RWPE2 (cell line): ENCODE results near the gene S100A9.
"Not testable (repeated sequence)": the region's sequence is repeated elsewhere in the genome, so short reads cannot be mapped to it uniquely, and the experiment has no call there.

Experiments used
- ATAC-seq: fragments of 200-7000 bp; cut with Tn5 transposase; 3 replicates; pipeline ENCODE4 v1.9.1; 2021; ENCODE audit warnings: low read depth
- DNase-seq: peaks from one replicate; pipeline ENCODE4 v3.0.0-alpha.2; 2020; ENCODE audit warnings: low spot score
- H3K27ac ChIP-seq: fragments of 450-650 bp; 2 replicates; pipeline ENCODE4 v1.5.1; 2017; ENCODE audit warnings: mild to moderate bottlenecking; ENCODE audit not compliant: poor library complexity, severe bottlenecking
- H3K27me3 ChIP-seq: fragments of 250-450 bp; sonication (Bioruptor Pico); 2 replicates; pipeline ENCODE4 v1.5.1; 2021; ENCODE audit warnings: mild to moderate bottlenecking, moderate library complexity; ENCODE audit not compliant: insufficient read depth, poor library complexity, severe bottlenecking
- H3K36me3 ChIP-seq: fragments of 250-450 bp; sonication (Bioruptor Pico); 2 replicates; pipeline ENCODE4 v1.5.1; 2020; ENCODE audit warnings: low read depth, mild to moderate bottlenecking, moderate library complexity
- H3K4me1 ChIP-seq: fragments of 250-450 bp; sonication (Bioruptor Pico); 2 replicates; pipeline ENCODE4 v1.5.1; 2021; ENCODE audit warnings: mild to moderate bottlenecking, moderate library complexity; ENCODE audit not compliant: insufficient read depth, poor library complexity, severe bottlenecking
- H3K4me3 ChIP-seq: fragments of 250-450 bp; sonication (Bioruptor Pico); 2 replicates; pipeline ENCODE4 v1.5.1; 2021; ENCODE audit warnings: mild to moderate bottlenecking, moderate library complexity; ENCODE audit not compliant: severe bottlenecking
- H3K9me3 ChIP-seq: fragments of 250-450 bp; sonication (Bioruptor Pico); 2 replicates; pipeline ENCODE4 v1.5.1; 2021; ENCODE audit warnings: mild to moderate bottlenecking, moderate library complexity; ENCODE audit not compliant: severe bottlenecking
- TF ChIP-seq, protein P1 (sequence below): fragments of 450-650 bp; IDR thresholded peaks from one replicate; pipeline ENCODE4 v1.5.1; 2017; ENCODE audit warnings: mild to moderate bottlenecking, moderate library complexity; ENCODE audit not compliant: poor library complexity, severe bottlenecking

The S100A9 gene

DNA sequence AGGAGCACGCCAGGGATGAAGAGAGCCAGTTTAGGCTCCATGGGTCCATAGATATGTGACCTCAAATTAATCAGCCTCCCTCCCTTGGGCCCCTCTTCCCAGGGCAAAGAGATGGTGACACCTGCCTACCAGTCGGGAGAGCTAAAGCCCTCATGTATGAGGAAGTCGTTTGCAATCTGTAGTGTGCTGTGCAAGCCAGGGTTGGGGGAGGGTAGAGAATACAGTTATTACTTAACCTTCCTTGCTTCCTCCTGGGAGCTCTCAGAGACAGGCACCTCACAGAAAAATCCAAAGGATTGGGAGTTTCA lies 13.0 kb upstream of the S100A9 start:
- no peaks in the 10 kb centered on the region for H3K9me3 ChIP-seq
- no peak for ATAC-seq
- H3K27me3 ChIP-seq: no peaks in the 10 kb centered on the region
- H3K4me1 ChIP-seq: peaks cover 3% of the 10 kb centered on the region
- no peak overlapping the region for H3K27ac ChIP-seq
- TF ChIP-seq, protein P1, sequence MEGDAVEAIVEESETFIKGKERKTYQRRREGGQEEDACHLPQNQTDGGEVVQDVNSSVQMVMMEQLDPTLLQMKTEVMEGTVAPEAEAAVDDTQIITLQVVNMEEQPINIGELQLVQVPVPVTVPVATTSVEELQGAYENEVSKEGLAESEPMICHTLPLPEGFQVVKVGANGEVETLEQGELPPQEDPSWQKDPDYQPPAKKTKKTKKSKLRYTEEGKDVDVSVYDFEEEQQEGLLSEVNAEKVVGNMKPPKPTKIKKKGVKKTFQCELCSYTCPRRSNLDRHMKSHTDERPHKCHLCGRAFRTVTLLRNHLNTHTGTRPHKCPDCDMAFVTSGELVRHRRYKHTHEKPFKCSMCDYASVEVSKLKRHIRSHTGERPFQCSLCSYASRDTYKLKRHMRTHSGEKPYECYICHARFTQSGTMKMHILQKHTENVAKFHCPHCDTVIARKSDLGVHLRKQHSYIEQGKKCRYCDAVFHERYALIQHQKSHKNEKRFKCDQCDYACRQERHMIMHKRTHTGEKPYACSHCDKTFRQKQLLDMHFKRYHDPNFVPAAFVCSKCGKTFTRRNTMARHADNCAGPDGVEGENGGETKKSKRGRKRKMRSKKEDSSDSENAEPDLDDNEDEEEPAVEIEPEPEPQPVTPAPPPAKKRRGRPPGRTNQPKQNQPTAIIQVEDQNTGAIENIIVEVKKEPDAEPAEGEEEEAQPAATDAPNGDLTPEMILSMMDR: no peak
- DNase-seq: no peak
- no peak overlapping the region for H3K4me3 ChIP-seq
- H3K36me3 ChIP-seq: no peaks in the 10 kb centered on the region

DNA sequence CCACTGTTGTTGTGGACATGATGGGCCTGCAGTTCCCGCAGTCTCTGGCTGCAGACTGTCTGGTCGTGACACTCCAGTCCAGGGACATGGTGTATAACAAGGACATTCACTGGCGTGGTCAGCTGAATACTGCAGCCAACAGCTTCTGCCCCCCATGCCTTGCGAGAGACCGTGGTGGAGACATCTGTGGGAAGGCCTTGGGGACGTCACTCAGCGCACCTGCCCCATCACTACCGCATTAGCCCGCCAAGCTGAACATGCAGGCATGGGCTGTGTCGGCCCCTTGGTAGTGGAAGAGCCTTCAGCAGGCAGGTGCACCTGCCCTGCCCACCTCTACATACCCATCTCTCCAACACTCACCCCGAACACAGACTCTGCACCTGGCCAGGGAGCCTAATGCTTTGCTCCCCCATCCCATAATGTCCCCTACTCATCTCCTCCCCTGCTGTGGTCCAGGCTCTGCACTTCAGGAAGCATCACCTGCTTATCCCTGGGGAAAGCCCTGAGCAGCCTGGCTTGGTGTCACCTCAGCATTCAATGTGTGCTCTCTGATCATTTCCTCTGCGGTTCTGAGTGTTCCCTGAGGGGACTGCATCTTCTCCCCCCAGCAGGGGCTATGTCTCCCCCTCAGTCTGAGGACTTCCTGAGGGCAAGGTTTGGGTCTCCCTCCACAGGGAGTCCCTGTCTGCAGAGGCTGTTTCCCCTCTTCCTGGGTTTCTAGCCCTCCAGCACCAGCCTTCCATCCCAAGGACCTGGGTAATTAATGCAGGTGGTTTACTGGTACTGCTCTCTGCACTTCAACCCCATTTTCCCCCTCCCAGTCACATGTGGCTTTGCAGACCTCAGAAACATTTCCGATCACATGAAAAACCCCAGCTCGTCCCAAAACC lies 12.2 kb upstream of the S100A9 start:
- TF ChIP-seq, protein P1: no peak
- no peak overlapping the region for H3K27ac ChIP-seq
- DNase-seq: no peak
- peaks cover 3% of the 10 kb centered on the region for H3K4me1 ChIP-seq
- H3K27me3 ChIP-seq: no peaks in the 10 kb centered on the region
- no peak for ATAC-seq
- H3K36me3 ChIP-seq: no peaks in the 10 kb centered on the region
- H3K4me3 ChIP-seq: no peak overlapping the region
- no peaks in the 10 kb centered on the region for H3K9me3 ChIP-seq

- Histone ChIP-seq H3K27ac (no peak overlapping the region), H3K27me3 (no peaks in the 10 kb centered on the region), H3K9me3 (no peaks in the 10 kb centered on the region), H3K36me3 (no peaks in the 10 kb centered on the region), H3K4me1 (peaks cover 3% of the 10 kb centered on the region), H3K4me3 (no peak overlapping the region)
- TF ChIP-seq, protein P1: no peak
- ATAC-seq (no peak), DNase-seq (no peak)
Observed at GRCh38 chr1:153346077-153346723, 11.5 kb upstream of the S100A9 start.

GRCh38 chr1:153347049-153347448 lies 10.6 kb upstream of the S100A9 start:
- H3K4me1 ChIP-seq, H3K27me3 ChIP-seq, H3K36me3 ChIP-seq, H3K9me3 ChIP-seq, H3K4me3 ChIP-seq, DNase-seq, H3K27ac ChIP-seq, ATAC-seq: not testable (repeated sequence)

DNA sequence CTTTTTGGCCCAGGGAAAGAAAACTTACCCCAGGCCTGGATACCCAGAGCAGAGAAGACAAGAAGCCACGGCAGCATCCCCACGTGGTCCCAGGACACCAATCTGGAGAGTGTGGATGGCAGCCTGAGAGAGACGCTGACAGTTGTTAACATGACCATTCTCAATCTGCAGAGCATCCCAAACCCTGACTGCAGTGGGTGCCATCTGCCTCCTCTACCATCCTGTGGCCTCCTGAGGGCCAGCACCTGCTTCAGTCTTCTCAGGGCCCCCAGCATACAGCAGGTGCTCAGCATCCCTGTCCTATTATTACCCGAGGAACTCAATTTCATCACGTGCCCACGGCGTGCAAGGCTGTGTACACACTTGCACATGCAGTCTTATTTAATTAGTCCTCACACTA lies 9.8 kb upstream of the S100A9 start:
- peaks cover 3% of the 10 kb centered on the region for H3K4me1 ChIP-seq
- DNase-seq (no peak), ATAC-seq (no peak)
- no peaks in the 10 kb centered on the region for H3K27me3 ChIP-seq
- no peaks in the 10 kb centered on the region for H3K36me3 ChIP-seq
- H3K9me3 ChIP-seq: no peaks in the 10 kb centered on the region
- TF ChIP-seq, protein P1: no peak
- no peak overlapping the region for H3K4me3 ChIP-seq
- H3K27ac ChIP-seq: no peak overlapping the region
